ENCODE data around the gene HIP1.

DNA sequence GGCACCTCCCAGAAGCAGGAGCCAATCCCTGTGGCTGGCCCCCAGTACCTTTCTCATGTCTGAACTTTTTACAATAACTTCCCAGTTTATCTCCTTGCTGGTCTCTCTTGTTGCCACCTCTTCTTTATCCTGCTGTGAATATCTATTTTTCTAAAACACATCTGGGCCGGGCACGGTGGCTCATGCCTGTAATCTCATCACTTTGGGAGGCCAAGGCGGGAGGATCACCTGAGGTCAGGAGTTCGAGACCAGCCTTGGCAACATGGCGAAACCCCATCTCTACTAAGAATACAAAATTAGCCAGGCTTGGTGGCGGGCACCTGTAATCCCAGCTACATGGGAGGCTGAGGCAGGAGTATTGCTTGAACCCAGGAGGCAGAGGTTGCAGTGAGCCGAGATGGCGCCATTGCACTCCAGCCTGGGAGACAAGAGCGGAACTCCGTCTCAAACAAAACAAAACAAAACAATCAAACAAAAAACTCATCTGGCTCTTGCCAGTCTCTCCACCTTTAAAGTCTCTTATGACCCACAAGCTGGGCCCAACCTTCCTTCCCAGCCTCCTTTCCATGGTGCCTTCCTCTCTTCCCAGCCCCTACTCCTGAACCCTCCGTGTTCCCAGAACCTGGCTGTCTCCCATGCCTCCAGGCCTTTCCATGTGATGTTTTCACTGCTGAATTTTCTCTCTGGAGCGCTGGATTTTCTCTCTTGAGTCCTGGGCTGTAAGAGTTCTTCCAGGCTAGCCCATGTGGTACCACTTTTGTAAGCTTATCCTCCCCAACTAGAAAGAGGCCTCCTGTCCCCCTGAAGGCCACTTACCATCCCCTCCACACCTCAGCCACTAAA, 51.3 kb downstream of the HIP1 start:
- TF ChIP-seq EZH2phosphoT487 (conservative IDR thresholded peaks at IDR 0.05; ENCODE audit: low read length) = no peak
- TF ChIP-seq, protein P1, sequence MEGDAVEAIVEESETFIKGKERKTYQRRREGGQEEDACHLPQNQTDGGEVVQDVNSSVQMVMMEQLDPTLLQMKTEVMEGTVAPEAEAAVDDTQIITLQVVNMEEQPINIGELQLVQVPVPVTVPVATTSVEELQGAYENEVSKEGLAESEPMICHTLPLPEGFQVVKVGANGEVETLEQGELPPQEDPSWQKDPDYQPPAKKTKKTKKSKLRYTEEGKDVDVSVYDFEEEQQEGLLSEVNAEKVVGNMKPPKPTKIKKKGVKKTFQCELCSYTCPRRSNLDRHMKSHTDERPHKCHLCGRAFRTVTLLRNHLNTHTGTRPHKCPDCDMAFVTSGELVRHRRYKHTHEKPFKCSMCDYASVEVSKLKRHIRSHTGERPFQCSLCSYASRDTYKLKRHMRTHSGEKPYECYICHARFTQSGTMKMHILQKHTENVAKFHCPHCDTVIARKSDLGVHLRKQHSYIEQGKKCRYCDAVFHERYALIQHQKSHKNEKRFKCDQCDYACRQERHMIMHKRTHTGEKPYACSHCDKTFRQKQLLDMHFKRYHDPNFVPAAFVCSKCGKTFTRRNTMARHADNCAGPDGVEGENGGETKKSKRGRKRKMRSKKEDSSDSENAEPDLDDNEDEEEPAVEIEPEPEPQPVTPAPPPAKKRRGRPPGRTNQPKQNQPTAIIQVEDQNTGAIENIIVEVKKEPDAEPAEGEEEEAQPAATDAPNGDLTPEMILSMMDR (IDR thresholded peaks at IDR 0.05; ENCODE audit: insufficient read depth, low read length, poor library complexity, severe bottlenecking) = no peak

All from SU-DHL-6 (cell line).